ENCODE data around the gene PRDM10.

The PRDM10 gene

GRCh38 chr11:129945373-129945772 is 57.3 kb downstream of the PRDM10 start:
- no peak for DNase-seq

- DNase-seq = no peak
These were observed 57.9 kb downstream of the PRDM10 start for GRCh38 chr11:129944696-129945095.

GRCh38 chr11:129943036-129943435 is 59.6 kb downstream of the PRDM10 start:
- no peak for DNase-seq

GRCh38 chr11:129939510-129939909 is 63.1 kb downstream of the PRDM10 start:
- DNase-seq = no peak

- DNase-seq = peak; percentile 12
These were observed 63.9 kb downstream of the PRDM10 start for GRCh38 chr11:129938764-129939163.

GRCh38 chr11:129937592-129938238 is 64.9 kb downstream of the PRDM10 start:
- peak; percentile 80 for DNase-seq

GRCh38 chr11:129935723-129936122 is 66.9 kb downstream of the PRDM10 start:
- DNase-seq = no peak

GRCh38 chr11:129933891-129934290 is 68.7 kb downstream of the PRDM10 start:
- peak; percentile 32 for DNase-seq

- DNase-seq = no peak
These were observed 69.4 kb downstream of the PRDM10 start for GRCh38 chr11:129933262-129933661.

- peak; percentile 79 for DNase-seq
These were observed 70.1 kb downstream of the PRDM10 start for GRCh38 chr11:129932381-129933067.

GRCh38 chr11:129930743-129931142 is 71.9 kb downstream of the PRDM10 start:
- no peak for DNase-seq

- no peak for DNase-seq
These were observed 72.3 kb downstream of the PRDM10 start for GRCh38 chr11:129930296-129930695.

GRCh38 chr11:129929721-129930120 is 72.9 kb downstream of the PRDM10 start:
- no peak for DNase-seq

- no peak for DNase-seq
These were observed 73.5 kb downstream of the PRDM10 start for GRCh38 chr11:129928923-129929692.

- DNase-seq = no peak
These were observed 80.0 kb downstream of the PRDM10 start for GRCh38 chr11:129922674-129923073.

- DNase-seq = no peak
These were observed 84.3 kb downstream of the PRDM10 start for GRCh38 chr11:129918361-129918760.

- DNase-seq = no peak
These were observed 85.4 kb downstream of the PRDM10 start for GRCh38 chr11:129917231-129917630.

GRCh38 chr11:129911298-129911697 is 91.3 kb downstream of the PRDM10 start:
- DNase-seq = no peak

- no peak for DNase-seq
These were observed 92.3 kb downstream of the PRDM10 start for GRCh38 chr11:129910360-129910759.

- no peak for DNase-seq
These were observed 97.2 kb downstream of the PRDM10 start for GRCh38 chr11:129905402-129905801.

- no peak for DNase-seq
These were observed 106.6 kb downstream of the PRDM10 start for GRCh38 chr11:129896062-129896461.

GRCh38 chr11:129895126-129896041 is 107.3 kb downstream of the PRDM10 start, which contains the start of gene NFRKB:
NFRKB (minus strand) TSS chr11:129895578; CDS start chr11:129892849, 2,729 bp downstream.
- peak; percentile 60 for DNase-seq
